ENCODE data around the gene KHSRP.

The KHSRP gene

GRCh38 chr19:6446452-6446851 lies 21.8 kb upstream of the KHSRP start:
- Histone ChIP-seq H3K9ac (ENCODE audit: low read depth, low read length, poor library complexity, severe bottlenecking) (no peak overlapping the region), H3K9me3 (ENCODE audit: insufficient read depth, low read depth, low read length) (no peaks in the 10 kb centered on the region), H3K4me3 (ENCODE audit: low read length, poor library complexity, severe bottlenecking) (no peak overlapping the region), H3K4me1 (ENCODE audit: insufficient read depth, low read length, poor library complexity, severe bottlenecking) (no peaks in the 10 kb centered on the region), H3F3A (ENCODE audit: low read depth) (no peaks in the 10 kb centered on the region), H3K79me2 (ENCODE audit: insufficient read depth, low read length) (no peaks in the 10 kb centered on the region), H3K4me2 (ENCODE audit: low read depth, low read length, poor library complexity, severe bottlenecking) (no peak overlapping the region), H4K20me1 (ENCODE audit: insufficient read depth, low read length, poor library complexity, severe bottlenecking) (no peaks in the 10 kb centered on the region), H3K36me3 (ENCODE audit: insufficient read depth, low read length) (no peaks in the 10 kb centered on the region), H3K9me2 (replicated peaks; ENCODE audit: low read depth, low read length) (no peaks in the 10 kb centered on the region), H3K27me3 (ENCODE audit: insufficient read depth, low read length, poor library complexity, severe bottlenecking) (no peaks in the 10 kb centered on the region), H2AFZ (ENCODE audit: low read length) (no peak overlapping the region)
- TF ChIP-seq EZH2phosphoT487 (IDR thresholded peaks at IDR 0.05; ENCODE audit: borderline replicate concordance): no peak
- TF ChIP-seq CTCF (conservative IDR thresholded peaks at IDR 0.05; ENCODE audit: low read length): no peak

- no peaks in the 10 kb centered on the region for H3K79me2 ChIP-seq (ENCODE audit: insufficient read depth, low read length)
- no peak for TF ChIP-seq CTCF (conservative IDR thresholded peaks at IDR 0.05; ENCODE audit: low read length)
- no peak for TF ChIP-seq EZH2phosphoT487 (IDR thresholded peaks at IDR 0.05; ENCODE audit: borderline replicate concordance)
- no peaks in the 10 kb centered on the region for H4K20me1 ChIP-seq (ENCODE audit: insufficient read depth, low read length, poor library complexity, severe bottlenecking)
- H3K27me3 ChIP-seq (ENCODE audit: insufficient read depth, low read length, poor library complexity, severe bottlenecking): no peaks in the 10 kb centered on the region
- no peak overlapping the region for H3K9ac ChIP-seq (ENCODE audit: low read depth, low read length, poor library complexity, severe bottlenecking)
- H3K9me2 ChIP-seq (replicated peaks; ENCODE audit: low read depth, low read length): no peaks in the 10 kb centered on the region
- no peak overlapping the region for H2AFZ ChIP-seq (ENCODE audit: low read length)
- H3K4me1 ChIP-seq (ENCODE audit: insufficient read depth, low read length, poor library complexity, severe bottlenecking): no peaks in the 10 kb centered on the region
- no peaks in the 10 kb centered on the region for H3K36me3 ChIP-seq (ENCODE audit: insufficient read depth, low read length)
- no peak overlapping the region for H3K4me2 ChIP-seq (ENCODE audit: low read depth, low read length, poor library complexity, severe bottlenecking)
- no peak overlapping the region for H3K4me3 ChIP-seq (ENCODE audit: low read length, poor library complexity, severe bottlenecking)
- no peaks in the 10 kb centered on the region for H3F3A ChIP-seq (ENCODE audit: low read depth)
- no peaks in the 10 kb centered on the region for H3K9me3 ChIP-seq (ENCODE audit: insufficient read depth, low read depth, low read length)
Measured at GRCh38 chr19:6443986-6444385, 19.4 kb upstream of the KHSRP start.

GRCh38 chr19:6442087-6442688 lies 17.6 kb upstream of the KHSRP start:
- Histone ChIP-seq H3K4me3 (ENCODE audit: low read length, poor library complexity, severe bottlenecking) (no peak overlapping the region), H4K20me1 (ENCODE audit: insufficient read depth, low read length, poor library complexity, severe bottlenecking) (no peaks in the 10 kb centered on the region), H3K4me2 (ENCODE audit: low read depth, low read length, poor library complexity, severe bottlenecking) (no peak overlapping the region), H3K27me3 (ENCODE audit: insufficient read depth, low read length, poor library complexity, severe bottlenecking) (no peaks in the 10 kb centered on the region), H3K9ac (ENCODE audit: low read depth, low read length, poor library complexity, severe bottlenecking) (no peak overlapping the region), H3K9me3 (ENCODE audit: insufficient read depth, low read depth, low read length) (no peaks in the 10 kb centered on the region), H3F3A (ENCODE audit: low read depth) (no peaks in the 10 kb centered on the region), H2AFZ (ENCODE audit: low read length) (no peak overlapping the region), H3K4me1 (ENCODE audit: insufficient read depth, low read length, poor library complexity, severe bottlenecking) (no peaks in the 10 kb centered on the region), H3K36me3 (ENCODE audit: insufficient read depth, low read length) (no peaks in the 10 kb centered on the region), H3K79me2 (ENCODE audit: insufficient read depth, low read length) (no peaks in the 10 kb centered on the region), H3K9me2 (replicated peaks; ENCODE audit: low read depth, low read length) (no peaks in the 10 kb centered on the region)
- TF ChIP-seq CTCF (conservative IDR thresholded peaks at IDR 0.05; ENCODE audit: low read length) (no peak), EZH2phosphoT487 (IDR thresholded peaks at IDR 0.05; ENCODE audit: borderline replicate concordance) (no peak)
